HepG2 (cell line): ENCODE data around the gene KCNJ4.

Experiments
- CSRNP1 ChIP-seq: sonication (generic); formaldehyde crosslinking; IDR thresholded peaks from 2 replicates; pipeline ENCODE4 v1.8.1; 2023; ENCODE audit warnings: mild to moderate bottlenecking, missing genetic modification reagents
- EP300 ChIP-seq, 3 experiments: sonication (generic) in 1 of 3; formaldehyde crosslinking in 1 of 3; IDR thresholded peaks; 2 replicates each; pipeline versions ENCODE4 v1.5.1 to v1.6.1; 2011 to 2020; ENCODE audit warnings: low read depth in 2 of 3, low read length in 2 of 3, borderline replicate concordance in 1 of 3, improper control_type of control experiment in 1 of 3, mild to moderate bottlenecking in 1 of 3, missing genetic modification reagents in 1 of 3, moderate library complexity in 1 of 3
- HMG20B ChIP-seq: conservative IDR thresholded peaks from 2 replicates; pipeline ENCODE4 v1.6.1; 2016; ENCODE audit warnings: missing genetic modification reagents, missing compliant biosample characterization
- NFATC3 ChIP-seq: sonication (generic); formaldehyde crosslinking; IDR thresholded peaks from 2 replicates; pipeline ENCODE4 v1.5.1; 2020; ENCODE audit warnings: mild to moderate bottlenecking, missing genetic modification reagents
- POLR2A ChIP-seq, 2 experiments: IDR thresholded peaks; 2 replicates each; pipeline ENCODE4 v1.6.1; 2011; ENCODE audit warnings: low read depth in 2 of 2, low read length in 2 of 2, mild to moderate bottlenecking in 1 of 2, moderate library complexity in 1 of 2; ENCODE audit not compliant: insufficient read depth in 1 of 2
- SP4 ChIP-seq: sonication (generic); formaldehyde crosslinking; IDR thresholded peaks from 2 replicates; pipeline ENCODE4 v1.8.1; 2023; ENCODE audit warnings: mild to moderate bottlenecking, missing genetic modification reagents
- ZNF17 ChIP-seq: sonication (generic); formaldehyde crosslinking; IDR thresholded peaks from 2 replicates; pipeline ENCODE4 v1.5.0; 2020; ENCODE audit warnings: mild to moderate bottlenecking, missing genetic modification reagents

DNA sequence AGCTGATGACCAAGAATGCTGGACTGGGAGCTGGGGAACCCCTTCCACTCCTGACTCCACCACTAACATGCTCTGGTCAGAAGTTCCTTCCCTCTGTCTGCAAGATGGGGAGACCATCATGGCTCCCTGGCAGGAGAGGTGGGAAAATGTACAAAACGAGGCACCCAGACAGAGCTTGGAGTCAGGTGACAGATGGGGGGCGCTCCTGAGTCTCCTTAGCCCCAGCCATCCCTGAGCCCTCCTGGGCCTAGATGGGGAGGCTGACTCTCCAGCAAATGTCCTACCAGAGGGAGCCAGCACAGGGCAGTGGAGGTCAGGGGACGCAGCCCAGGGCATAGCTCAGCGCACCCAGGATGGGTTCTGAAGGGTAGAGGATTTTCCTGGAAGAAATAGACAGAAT is 20.0 kb downstream of the KCNJ4 start:
- TF ChIP-seq CSRNP1 (CRISPR knock-in tag) (no peak), NFATC3 (no peak), HMG20B (CRISPR knock-in tag) (no peak), ZNF17 (CRISPR knock-in tag) (no peak), POLR2A (IDR thresholded peaks at IDR 0.05; ENCODE audit: insufficient read depth in 1 of 2, low read depth in 2 of 2, low read length in 2 of 2) (no peak), SP4 (CRISPR knock-in tag) (no peak), EP300 (IDR thresholded peaks at IDR 0.05; ENCODE audit: low read depth in 2 of 2, low read length in 2 of 2) (no peak), EP300 (CRISPR knock-in tag; IDR thresholded peaks at IDR 0.05; ENCODE audit: borderline replicate concordance) (no peak)
